Pancreas (tissue), 10 donors: ENCODE data around the gene STIM1. TPM values are rescaled to one million over a fixed set of nuclear protein-coding genes. Genes with fewer than 3 reads are reported as not detected.

ENCODE experiments used
- ATAC-seq, 4 donors: fragments of 200-7000 bp; cut with Tn5 transposase; one replicate each; pipeline versions ENCODE4 v1.8.0 to v1.9.1; 2020; ENCODE audit warnings: mild to moderate bottlenecking in 4 of 4, moderate library complexity in 4 of 4
- DNase-seq, 6 donors: peaks; one replicate each; pipeline ENCODE4 v3.0.0-alpha.2; 2020
- FAIRE-seq: peaks from 2 replicates; lab custom pipeline; 2012; peaks lifted over from hg19 to GRCh38; lab: Jason Lieb, UNC
- H3K27ac ChIP-seq, 4 donors: fragments of 200-600 bp; sonication (generic); 1 replicate in 3 of 4; 2 replicates in 1 of 4; pipeline versions ENCODE4 v1.5.0 to v1.8.0; 2020
- H3K27me3 ChIP-seq, 4 donors: fragments of 200-600 bp; one replicate each; pipeline ENCODE4 v1.8.0; 2021
- H3K36me3 ChIP-seq, 3 donors: fragments of 200-600 bp; sonication (generic) in 1 of 3; one replicate each; pipeline versions ENCODE4 v1.5.0 to v1.8.0; 2020 to 2021
- H3K4me1 ChIP-seq, 3 donors: fragments of 200-600 bp; one replicate each; pipeline ENCODE4 v1.8.0; 2021
- H3K4me3 ChIP-seq, 4 donors: fragments of 200-600 bp; sonication (generic) in 2 of 4; one replicate each; pipeline versions ENCODE4 v1.5.0 to v1.8.0; 2020 to 2021
- H3K9me3 ChIP-seq, 4 donors: fragments of 200-600 bp; one replicate each; pipeline ENCODE4 v1.8.0; 2021
- WGBS, 2 donors: extraction: QIAGEN DNeasy Blood & Tissue Kit; methylation state at CpG; one replicate each; pipeline ENCODE4 v1.1.7; 2013; 5-methylcytosine and 5-hydroxymethylcytosine counted together
- intact Hi-C, 3 donors: fragments of 100-400 bp; cut with DNase I; formaldehyde crosslinking; loops; one replicate each; pipeline versions ENCODE4 v1.11.1 to v1.14.2; 2022
- polyA plus RNA-seq, 2 donors: library from polyadenylated mRNA; stranded (reverse); fragments of 200-250 nt; gene quantifications; one replicate each; pipeline ENCODE4 v1.2.3, GENCODE V29; 2013
- total RNA-seq, 6 donors: library from RNA; stranded (reverse); fragmentation: NEBNext Ultra II Directional in 4 of 6; extraction: Animal tissue kit (Norgen Biotek cat#: 25700) in 4 of 6; gene quantifications; one replicate each; pipeline versions ENCODE4 v1.2.1 to v1.2.4, GENCODE V29; 2021 to 2023
- TF ChIP-seq, protein P1 (sequence below), 4 donors: fragments of 200-600 bp; sonication (generic) in 3 of 4; IDR thresholded peaks; one replicate each; pipeline versions ENCODE4 v1.5.0 to v1.8.0; 2021; ENCODE audit warnings: antibody characterized with exemption in 4 of 4
- donor health status: healthy with polysubstance abuse.
- donor health status: DM: no; HTN: no; CAD: no; lungs with moderate emphysema.
- donor health status: DM: no; HTN: no; CAD: no.
- donor health status: control.
- donor health status: control.
- donor health status: Bipolar disorder and iron deficiency.
- donor health status: DM: yes; HTN: yes; CAD: no.
- donor health status: DM: no; HTN: no; CAD: no.
- donor health status: DM: no; HTN: no; CAD: no.
- donor health status: DM: yes; HTN: yes; CAD: no.

The STIM1 gene
- total and polyA plus RNA-seq, 8 donors: 10.2 to 28.9 (median 18.8) TPM

DNA sequence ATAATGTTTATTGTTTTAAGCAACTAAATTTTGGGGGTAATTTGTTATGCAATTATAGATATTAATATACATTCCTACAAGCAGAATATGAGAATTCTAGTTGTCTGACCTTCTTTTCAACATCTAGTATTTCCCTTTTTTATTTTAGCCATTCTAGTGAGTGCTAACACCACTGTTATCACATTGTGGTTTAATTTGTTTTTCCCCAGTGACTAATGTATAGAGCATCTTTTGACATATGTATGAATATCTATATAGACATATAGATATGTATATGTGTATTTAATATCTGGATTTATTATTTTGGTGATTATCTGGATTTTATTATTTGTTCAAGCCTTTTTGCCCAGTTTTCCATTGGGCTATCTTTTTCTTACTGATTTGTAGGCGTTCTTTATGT, 66.6 kb downstream of the STIM1 start:
- FAIRE-seq: no peak
- TF ChIP-seq, protein P1, sequence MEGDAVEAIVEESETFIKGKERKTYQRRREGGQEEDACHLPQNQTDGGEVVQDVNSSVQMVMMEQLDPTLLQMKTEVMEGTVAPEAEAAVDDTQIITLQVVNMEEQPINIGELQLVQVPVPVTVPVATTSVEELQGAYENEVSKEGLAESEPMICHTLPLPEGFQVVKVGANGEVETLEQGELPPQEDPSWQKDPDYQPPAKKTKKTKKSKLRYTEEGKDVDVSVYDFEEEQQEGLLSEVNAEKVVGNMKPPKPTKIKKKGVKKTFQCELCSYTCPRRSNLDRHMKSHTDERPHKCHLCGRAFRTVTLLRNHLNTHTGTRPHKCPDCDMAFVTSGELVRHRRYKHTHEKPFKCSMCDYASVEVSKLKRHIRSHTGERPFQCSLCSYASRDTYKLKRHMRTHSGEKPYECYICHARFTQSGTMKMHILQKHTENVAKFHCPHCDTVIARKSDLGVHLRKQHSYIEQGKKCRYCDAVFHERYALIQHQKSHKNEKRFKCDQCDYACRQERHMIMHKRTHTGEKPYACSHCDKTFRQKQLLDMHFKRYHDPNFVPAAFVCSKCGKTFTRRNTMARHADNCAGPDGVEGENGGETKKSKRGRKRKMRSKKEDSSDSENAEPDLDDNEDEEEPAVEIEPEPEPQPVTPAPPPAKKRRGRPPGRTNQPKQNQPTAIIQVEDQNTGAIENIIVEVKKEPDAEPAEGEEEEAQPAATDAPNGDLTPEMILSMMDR (IDR thresholded peaks at IDR 0.05): no peak
- Histone ChIP-seq H3K4me3 (no peak overlapping the region), H3K27ac (no peak overlapping the region), H3K4me1 (peaks cover 0 to 6% (median 0%) of the 10 kb centered on the region in 3 donors), H3K36me3 (no peaks in the 10 kb centered on the region), H3K27me3 (no peaks in the 10 kb centered on the region), H3K9me3 (no peaks in the 10 kb centered on the region)
- WGBS, 2 donors: 100% methylated on average over 1 of the region's 1 CpG
- DNase-seq: no peak
- intact Hi-C loops: no loop called here
- ATAC-seq: no peak

DNA sequence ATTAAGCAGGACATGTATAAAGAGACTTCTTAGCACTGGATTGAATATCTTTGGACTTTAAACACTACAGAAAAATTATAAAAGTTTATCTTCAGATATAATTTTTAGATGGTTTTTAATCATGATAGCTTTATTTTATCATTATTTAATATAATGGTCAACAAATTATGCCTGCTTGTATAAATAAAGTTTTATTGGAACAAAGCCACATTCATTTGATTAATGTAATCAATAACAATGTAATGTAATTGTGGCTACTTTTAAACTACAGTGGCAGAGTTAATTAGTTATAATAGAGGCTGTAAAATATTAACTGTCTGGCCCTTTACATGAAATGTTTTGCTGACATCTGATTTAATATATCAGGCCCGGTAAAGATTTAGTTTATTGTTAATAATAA, 70.0 kb downstream of the STIM1 start:
- DNase-seq: no peak
- FAIRE-seq: no peak
- ATAC-seq: no peak
- TF ChIP-seq, protein P1 (IDR thresholded peaks at IDR 0.05): no peak
- Histone ChIP-seq H3K4me1 (peaks cover 6 to 22% (median 11%) of the 10 kb centered on the region in 3 donors), H3K27me3 (no peaks in the 10 kb centered on the region), H3K27ac (no peak overlapping the region), H3K36me3 (no peaks in the 10 kb centered on the region), H3K4me3 (no peak overlapping the region), H3K9me3 (no peaks in the 10 kb centered on the region)
- 30 to 33% methylated on average over 1 of the region's 1 CpG for WGBS, 2 donors
- intact Hi-C loops: no loop called here

DNA sequence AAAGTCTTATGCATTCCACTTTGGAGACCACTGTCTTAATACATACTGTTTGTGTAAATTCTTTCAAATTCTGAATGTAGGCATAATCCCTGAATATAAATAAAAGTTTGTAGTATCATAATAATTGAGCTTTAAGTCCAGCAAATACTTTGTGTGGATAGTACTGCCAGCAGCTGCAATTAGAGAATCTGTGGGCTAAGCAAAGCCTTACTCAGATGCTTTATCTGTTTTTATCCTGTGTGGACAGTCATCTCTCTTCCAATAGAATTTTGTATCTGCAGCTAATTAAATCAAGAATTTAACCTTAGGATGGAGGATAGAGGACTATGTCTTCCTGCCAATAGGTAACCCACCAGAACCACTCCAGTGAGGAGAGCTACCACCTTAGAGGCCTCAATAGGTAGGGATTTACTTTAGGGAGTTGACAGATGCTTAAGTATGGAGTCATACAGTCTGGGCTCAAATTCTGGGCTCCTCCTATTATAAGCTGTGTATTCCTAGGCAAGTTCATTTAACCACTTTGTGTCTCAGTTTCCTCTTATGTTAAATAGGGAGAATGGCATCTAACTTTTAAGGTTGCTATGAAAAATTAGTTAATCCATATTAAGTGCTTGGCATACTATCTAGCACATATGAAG, 71.1 kb downstream of the STIM1 start:
- no peaks in the 10 kb centered on the region for H3K9me3 ChIP-seq
- no peak overlapping the region for H3K27ac ChIP-seq
- intact Hi-C loops: no loop called here
- H3K4me3 ChIP-seq: no peak overlapping the region
- ATAC-seq (no peak), DNase-seq (no peak), FAIRE-seq (no peak)
- peaks cover 6 to 23% (median 11%) of the 10 kb centered on the region in 3 donors for H3K4me1 ChIP-seq
- H3K36me3 ChIP-seq: no peaks in the 10 kb centered on the region
- H3K27me3 ChIP-seq: no peaks in the 10 kb centered on the region
- TF ChIP-seq, protein P1 (IDR thresholded peaks at IDR 0.05): no peak

DNA sequence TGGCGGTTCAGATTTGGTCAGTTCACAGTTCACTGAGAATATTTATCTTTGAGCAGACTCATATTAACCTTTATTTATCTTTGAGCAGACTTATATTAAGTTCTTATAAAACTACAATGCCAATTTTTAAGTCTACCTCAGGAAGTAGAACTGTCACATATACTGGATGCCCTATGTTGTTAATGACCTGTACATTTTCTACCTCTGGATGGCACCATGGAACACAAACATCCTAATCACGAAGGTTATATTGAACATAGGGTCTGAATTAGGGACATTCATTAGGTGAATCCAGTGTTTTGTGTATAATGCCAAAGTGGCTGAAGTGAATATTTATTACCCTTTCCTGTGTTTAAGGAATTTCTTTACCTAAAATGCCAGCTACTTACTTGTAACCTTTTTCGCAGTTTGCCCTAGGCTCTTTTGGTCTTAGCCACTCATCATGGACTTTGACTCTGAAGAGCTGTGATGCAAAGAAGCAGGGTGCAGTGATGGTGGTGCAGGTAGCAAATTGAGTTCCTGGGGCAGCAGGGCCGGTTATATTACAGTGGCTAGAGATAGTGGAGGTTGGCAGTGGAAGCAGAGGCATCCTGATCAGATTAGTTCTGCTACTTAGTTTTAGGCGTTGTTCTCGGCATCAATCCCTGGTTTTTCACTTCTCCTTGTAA, 71.8 kb downstream of the STIM1 start:
- Histone ChIP-seq H3K27ac (no peak overlapping the region), H3K27me3 (no peaks in the 10 kb centered on the region), H3K36me3 (no peaks in the 10 kb centered on the region), H3K4me1 (peaks cover 6 to 23% (median 11%) of the 10 kb centered on the region in 3 donors), H3K9me3 (no peaks in the 10 kb centered on the region), H3K4me3 (no peak overlapping the region)
- TF ChIP-seq, protein P1 (IDR thresholded peaks at IDR 0.05): no peak
- FAIRE-seq: no peak
- no peak for DNase-seq
- no peak for ATAC-seq
- 65 to 69% methylated on average over 6 of the region's 6 CpGs for WGBS, 2 donors
- intact Hi-C loops: no loop called here

DNA sequence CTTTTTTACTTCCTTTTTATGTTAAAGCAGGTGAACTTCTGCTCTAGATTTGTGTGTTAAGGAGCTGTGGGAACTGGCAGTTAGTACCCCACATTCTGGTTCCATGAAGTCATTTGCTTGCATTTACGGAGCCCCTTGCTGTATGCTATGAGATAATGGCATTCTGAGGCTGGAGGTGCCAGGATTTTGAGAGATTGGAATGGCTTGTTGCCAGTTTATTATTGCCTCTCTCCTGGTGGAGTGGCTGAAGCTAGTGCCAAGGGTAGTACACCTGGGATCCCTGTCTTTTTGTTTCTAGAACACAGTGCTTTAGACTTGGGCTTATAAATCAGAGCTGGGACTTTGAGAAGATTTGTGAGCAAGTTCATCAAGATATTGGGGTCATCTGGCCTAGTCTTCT, 73.8 kb downstream of the STIM1 start:
- 14 to 29% methylated on average over 1 of the region's 1 CpG for WGBS, 2 donors
- intact Hi-C loops: no loop called here
- H3K9me3 ChIP-seq: no peaks in the 10 kb centered on the region
- peak in 1 of 6 donors; percentile 26 for DNase-seq
- no peak for FAIRE-seq
- peak; percentile 61 to 84 (median 79) for ATAC-seq
- no peak overlapping the region for H3K4me3 ChIP-seq
- TF ChIP-seq, protein P1 (IDR thresholded peaks at IDR 0.05): no peak
- peaks cover 6 to 21% (median 11%) of the 10 kb centered on the region in 3 donors for H3K4me1 ChIP-seq
- H3K27me3 ChIP-seq: no peaks in the 10 kb centered on the region
- H3K36me3 ChIP-seq: no peaks in the 10 kb centered on the region
- peak overlapping the region in 3 of 4 donors; percentile 39 to 52 (median 45) for H3K27ac ChIP-seq
